A673 (cell line): ENCODE measurements around the gene NDE1. TPM values are rescaled to one million over a fixed set of nuclear protein-coding genes. Genes with fewer than 3 reads are reported as not detected.

ENCODE experiments used
- BruUV-seq: library from RNA; stranded (reverse); fragments of 400-500 nt; replicated peaks from 2 replicates; lab custom pipeline; 2021; lab: Mats Ljungman, UMichigan
- CTCF ChIA-PET: fragments of 300-600 bp; sonication (Branson Sonifier 250); formaldehyde crosslinking; loops from one replicate; lab custom pipeline; 2022; ENCODE audit warnings: antibody characterized with exemption; lab: Charles Lee
- POLR2A ChIA-PET: fragments of 300-600 bp; sonication (Branson Sonifier 250); formaldehyde crosslinking; loops from one replicate; lab custom pipeline; 2022; ENCODE audit warnings: antibody characterized with exemption; ENCODE audit not compliant: low non-redundant PET; lab: Charles Lee
- DNase-seq: peaks from one replicate; pipeline ENCODE4 v3.0.0-alpha.2; 2015; ENCODE audit warnings: low spot score
- H3K27ac ChIP-seq: fragments of 200-600 bp; sonication (generic); 2 replicates; pipeline ENCODE4 v1.5.1; 2016; ENCODE audit warnings: mixed run types, low read depth, mild to moderate bottlenecking, mixed read lengths, antibody characterized with exemption, low read length; ENCODE audit not compliant: poor library complexity, severe bottlenecking
- H3K27me3 ChIP-seq: fragments of 200-600 bp; sonication (generic); replicated peaks from 2 replicates; pipeline ENCODE4 v1.6.1; 2017; ENCODE audit warnings: mixed run types, low read depth, mild to moderate bottlenecking, mixed read lengths, antibody characterized with exemption, low read length; ENCODE audit not compliant: insufficient read depth, poor library complexity
- H3K36me3 ChIP-seq: fragments of 200-600 bp; sonication (generic); 2 replicates; pipeline ENCODE4 v1.6.1; 2016; ENCODE audit warnings: mixed run types, mild to moderate bottlenecking, mixed read lengths, antibody characterized with exemption, low read length; ENCODE audit not compliant: insufficient read depth, poor library complexity, severe bottlenecking
- H3K4me1 ChIP-seq: fragments of 200-600 bp; sonication (generic); 2 replicates; pipeline ENCODE4 v1.6.1; 2017; ENCODE audit warnings: mixed run types, mild to moderate bottlenecking, mixed read lengths, antibody characterized with exemption, low read length; ENCODE audit not compliant: insufficient read depth, poor library complexity, severe bottlenecking
- H3K4me3 ChIP-seq: fragments of 200-600 bp; sonication (generic); 2 replicates; pipeline ENCODE4 v1.5.1; 2016; ENCODE audit warnings: low read depth, mixed run types, mild to moderate bottlenecking, mixed read lengths, low read length; ENCODE audit not compliant: poor library complexity, severe bottlenecking
- H3K9me3 ChIP-seq: fragments of 200-600 bp; sonication (generic); 2 replicates; pipeline ENCODE4 v1.6.1; 2016; ENCODE audit warnings: mixed run types, low read depth, mild to moderate bottlenecking, mixed read lengths, antibody characterized with exemption, low read length; ENCODE audit not compliant: poor library complexity, severe bottlenecking
- EZH2 ChIP-seq: fragments of 200-600 bp; sonication (generic); IDR thresholded peaks from 2 replicates; pipeline ENCODE4 v1.6.1; 2017; ENCODE audit warnings: borderline replicate concordance, low read depth, mild to moderate bottlenecking, mixed read lengths, antibody characterized with exemption, low read length; ENCODE audit not compliant: poor library complexity, severe bottlenecking
- intact Hi-C: fragments of 100-400 bp; cut with micrococcal nuclease; formaldehyde crosslinking; loops from one replicate; pipeline ENCODE4 v1.10.0; 2022; ENCODE audit not compliant: unreplicated experiment
- total RNA-seq: library from RNA; stranded (reverse); gene quantifications from 2 replicates; pipeline ENCODE4 v1.2.3, GENCODE V29; 2021
- TF ChIP-seq, protein P1 (sequence below): fragments of 300-800, 200-600 bp; sonication (generic); conservative IDR thresholded peaks from 2 replicates; pipeline ENCODE4 v1.5.1; 2017; ENCODE audit warnings: low read depth, mild to moderate bottlenecking, antibody characterized with exemption, low read length, moderate library complexity, mixed read lengths

Gene NDE1
- total RNA-seq, 1 experiment from 2014 or later: 78.1 TPM

DNA sequence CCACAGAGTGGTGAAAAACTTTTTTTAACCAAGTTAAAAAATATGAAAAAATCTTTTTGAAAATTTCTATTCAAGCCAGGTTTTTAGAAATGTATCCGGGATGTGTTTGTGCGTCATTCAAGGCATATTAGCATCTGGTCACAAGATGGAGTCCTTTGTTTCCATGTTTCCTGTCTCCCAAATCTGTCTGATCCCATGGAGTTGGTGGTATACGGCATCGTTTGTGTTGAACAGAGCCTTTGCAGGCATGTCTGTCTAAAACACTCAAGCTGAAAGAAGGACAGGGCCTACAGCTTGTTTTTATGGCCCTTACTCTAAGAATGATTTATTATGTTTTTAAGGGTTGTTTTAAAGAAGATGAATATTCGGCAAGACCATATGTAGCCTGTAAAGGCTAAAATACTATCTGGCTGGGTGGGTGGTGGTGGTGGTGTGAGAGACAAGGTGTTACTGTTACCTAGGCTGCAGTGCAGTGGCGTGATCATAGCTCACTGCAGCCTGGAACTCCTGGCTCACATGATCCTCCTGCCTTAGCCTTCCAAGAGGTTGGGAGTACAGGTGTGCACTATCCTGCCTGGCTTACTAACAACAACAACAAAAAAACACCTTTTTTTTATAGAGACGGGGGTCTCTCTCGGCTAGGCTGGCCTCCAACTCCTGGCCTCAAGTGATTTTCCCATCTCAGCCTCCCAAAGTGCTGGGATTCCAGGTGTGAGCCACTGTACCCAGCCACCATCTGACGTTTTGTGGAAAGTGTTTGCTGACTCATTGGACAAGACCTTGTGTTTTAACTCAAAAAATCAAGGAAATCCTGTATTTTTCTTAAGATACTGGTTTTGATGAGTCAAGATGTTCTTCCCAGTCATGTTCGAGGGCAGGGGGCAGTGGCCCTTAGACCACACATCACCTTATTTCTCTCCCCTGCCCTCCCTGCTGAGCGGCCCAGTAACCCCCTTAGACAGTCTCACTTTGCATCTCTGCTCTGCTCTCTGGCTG, 52.2 kb downstream of the NDE1 start:
- intact Hi-C loops: no loop called here
- no peak overlapping the region for H3K27ac ChIP-seq
- H3K9me3 ChIP-seq: no peaks in the 10 kb centered on the region
- TF ChIP-seq EZH2: no peak
- TF ChIP-seq, protein P1, sequence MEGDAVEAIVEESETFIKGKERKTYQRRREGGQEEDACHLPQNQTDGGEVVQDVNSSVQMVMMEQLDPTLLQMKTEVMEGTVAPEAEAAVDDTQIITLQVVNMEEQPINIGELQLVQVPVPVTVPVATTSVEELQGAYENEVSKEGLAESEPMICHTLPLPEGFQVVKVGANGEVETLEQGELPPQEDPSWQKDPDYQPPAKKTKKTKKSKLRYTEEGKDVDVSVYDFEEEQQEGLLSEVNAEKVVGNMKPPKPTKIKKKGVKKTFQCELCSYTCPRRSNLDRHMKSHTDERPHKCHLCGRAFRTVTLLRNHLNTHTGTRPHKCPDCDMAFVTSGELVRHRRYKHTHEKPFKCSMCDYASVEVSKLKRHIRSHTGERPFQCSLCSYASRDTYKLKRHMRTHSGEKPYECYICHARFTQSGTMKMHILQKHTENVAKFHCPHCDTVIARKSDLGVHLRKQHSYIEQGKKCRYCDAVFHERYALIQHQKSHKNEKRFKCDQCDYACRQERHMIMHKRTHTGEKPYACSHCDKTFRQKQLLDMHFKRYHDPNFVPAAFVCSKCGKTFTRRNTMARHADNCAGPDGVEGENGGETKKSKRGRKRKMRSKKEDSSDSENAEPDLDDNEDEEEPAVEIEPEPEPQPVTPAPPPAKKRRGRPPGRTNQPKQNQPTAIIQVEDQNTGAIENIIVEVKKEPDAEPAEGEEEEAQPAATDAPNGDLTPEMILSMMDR: no peak
- ChIA-PET POLR2A (no interaction called here), CTCF (no interaction called here)
- BruUV-seq: no TSS peak
- DNase-seq: no peak
- peaks cover 48% of the 10 kb centered on the region for H3K36me3 ChIP-seq
- no peak overlapping the region for H3K4me3 ChIP-seq
- H3K4me1 ChIP-seq: no peaks in the 10 kb centered on the region
- H3K27me3 ChIP-seq: no peaks in the 10 kb centered on the region

DNA sequence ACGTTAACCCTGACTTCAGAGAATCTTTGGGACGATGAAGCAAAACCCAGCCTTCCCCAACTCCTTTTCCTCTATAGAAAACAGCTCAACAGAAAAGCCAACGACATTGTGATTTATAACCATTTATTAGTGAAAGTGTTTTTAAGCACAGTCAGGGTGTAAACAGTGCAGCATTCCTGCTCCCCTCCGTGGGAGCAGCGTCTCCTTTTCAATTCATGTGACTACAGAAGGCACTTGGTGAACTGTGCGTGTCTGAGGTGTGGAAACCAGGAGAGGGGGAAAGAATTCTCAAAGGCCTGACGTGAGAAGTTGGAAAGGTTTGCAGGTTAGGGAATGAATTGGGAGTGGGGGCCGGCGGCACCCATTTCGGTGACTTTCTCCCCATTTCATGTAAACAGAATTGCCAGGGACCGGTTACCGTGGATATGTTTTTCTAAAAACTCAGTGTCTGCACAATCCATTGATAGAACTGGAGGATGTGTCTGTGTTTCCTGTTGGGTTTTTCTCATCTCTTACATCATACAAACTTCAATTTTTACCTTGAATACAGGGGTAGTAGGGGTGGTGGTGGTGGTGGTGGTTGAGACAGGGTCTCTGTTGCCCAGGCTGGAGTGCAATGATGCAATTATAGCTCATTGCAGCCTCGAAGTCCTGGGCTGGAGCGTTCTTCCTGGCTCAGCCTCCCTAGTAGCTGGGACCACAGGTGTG, 53.1 kb downstream of the NDE1 start:
- BruUV-seq: no TSS peak
- ChIA-PET POLR2A (no interaction called here), CTCF (no interaction called here)
- no peak for DNase-seq
- Histone ChIP-seq H3K27me3 (no peaks in the 10 kb centered on the region), H3K4me3 (no peak overlapping the region), H3K36me3 (peaks cover 39% of the 10 kb centered on the region), H3K4me1 (no peaks in the 10 kb centered on the region), H3K9me3 (no peaks in the 10 kb centered on the region), H3K27ac (no peak overlapping the region)
- TF ChIP-seq, protein P1: no peak
- TF ChIP-seq EZH2: no peak
- intact Hi-C loops: no loop called here

DNA sequence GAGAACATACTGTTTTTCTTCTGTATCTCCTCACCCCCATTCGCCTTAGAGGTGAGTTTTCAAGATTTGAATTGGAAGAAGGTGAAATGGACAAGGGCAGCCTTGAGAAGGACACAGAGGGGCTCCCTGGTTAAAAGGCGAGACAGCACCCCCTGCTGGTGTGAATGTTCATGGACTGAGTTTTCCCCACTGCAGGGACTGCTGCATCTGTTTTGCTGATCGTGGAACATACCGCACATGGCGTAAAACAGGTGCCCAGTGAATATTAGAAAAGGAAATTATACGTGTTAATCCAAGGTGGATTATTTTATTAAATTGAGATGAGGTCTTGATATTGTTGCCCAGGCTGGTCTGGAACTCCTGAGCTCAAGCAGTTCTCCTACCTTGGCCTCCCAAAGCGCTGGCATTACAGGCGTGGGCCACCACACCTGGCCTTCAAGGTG, 54.5 kb downstream of the NDE1 start:
- Histone ChIP-seq H3K9me3 (no peaks in the 10 kb centered on the region), H3K4me3 (no peak overlapping the region), H3K4me1 (no peaks in the 10 kb centered on the region), H3K36me3 (peaks cover 25% of the 10 kb centered on the region), H3K27ac (no peak overlapping the region), H3K27me3 (no peaks in the 10 kb centered on the region)
- peak; percentile 64 for DNase-seq
- ChIA-PET POLR2A (no interaction called here), CTCF (no interaction called here)
- no peak for TF ChIP-seq EZH2
- TF ChIP-seq, protein P1: peak; percentile 86
- intact Hi-C loops: loop anchor here (2.0 kb wide), 1 partner anchor 278 kb away; no protein-coding TSS in a partner anchor
- BruUV-seq: no TSS peak
